ENCODE data around the gene CACNA1I. TPM values are rescaled to one million over a fixed set of nuclear protein-coding genes. Genes with fewer than 3 reads are reported as not detected.

Gene CACNA1I
- total and polyA plus RNA-seq, 9 donors = 0.02 to 0.23 (median 0.09) TPM; not detected in 1

DNA sequence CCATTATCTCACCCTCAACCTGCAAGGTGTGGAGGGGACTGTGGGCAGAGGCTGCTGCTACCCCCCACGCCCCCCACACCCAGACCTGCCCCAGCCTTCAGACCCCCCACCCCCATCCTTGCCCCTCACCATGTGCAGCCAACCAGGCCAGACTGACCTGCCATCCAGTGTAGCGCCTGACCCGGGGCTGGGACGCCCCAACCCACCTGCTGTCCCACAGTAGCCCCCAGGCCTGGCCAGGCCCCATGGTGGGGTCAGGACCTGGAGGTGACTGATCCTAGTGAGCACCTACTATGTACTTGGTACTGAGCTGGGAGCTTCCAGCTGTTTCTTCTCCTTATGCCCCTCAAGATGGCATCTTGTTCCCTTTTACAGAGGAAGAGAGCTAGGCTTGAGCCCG is 113.1 kb downstream of the CACNA1I start:
- no peak for DNase-seq
- intact Hi-C loops (cut with DNase I) = no loop called here
- Histone ChIP-seq H3K9me3 (no peaks in the 10 kb centered on the region), H3K36me3 (no peaks in the 10 kb centered on the region), H3K27ac (no peak overlapping the region), H3K27me3 (no peaks in the 10 kb centered on the region), H3K4me3 (no peak overlapping the region), H3K4me1 (ENCODE audit: insufficient read depth) (no peaks in the 10 kb centered on the region)
- 92% methylated on average over 5 of the region's 5 CpGs for WGBS, 3 donors
- TF ChIP-seq POLR2A (IDR thresholded peaks at IDR 0.05) = no peak
- no peak for TF ChIP-seq EP300 (IDR thresholded peaks at IDR 0.05)
- TF ChIP-seq, protein P1, sequence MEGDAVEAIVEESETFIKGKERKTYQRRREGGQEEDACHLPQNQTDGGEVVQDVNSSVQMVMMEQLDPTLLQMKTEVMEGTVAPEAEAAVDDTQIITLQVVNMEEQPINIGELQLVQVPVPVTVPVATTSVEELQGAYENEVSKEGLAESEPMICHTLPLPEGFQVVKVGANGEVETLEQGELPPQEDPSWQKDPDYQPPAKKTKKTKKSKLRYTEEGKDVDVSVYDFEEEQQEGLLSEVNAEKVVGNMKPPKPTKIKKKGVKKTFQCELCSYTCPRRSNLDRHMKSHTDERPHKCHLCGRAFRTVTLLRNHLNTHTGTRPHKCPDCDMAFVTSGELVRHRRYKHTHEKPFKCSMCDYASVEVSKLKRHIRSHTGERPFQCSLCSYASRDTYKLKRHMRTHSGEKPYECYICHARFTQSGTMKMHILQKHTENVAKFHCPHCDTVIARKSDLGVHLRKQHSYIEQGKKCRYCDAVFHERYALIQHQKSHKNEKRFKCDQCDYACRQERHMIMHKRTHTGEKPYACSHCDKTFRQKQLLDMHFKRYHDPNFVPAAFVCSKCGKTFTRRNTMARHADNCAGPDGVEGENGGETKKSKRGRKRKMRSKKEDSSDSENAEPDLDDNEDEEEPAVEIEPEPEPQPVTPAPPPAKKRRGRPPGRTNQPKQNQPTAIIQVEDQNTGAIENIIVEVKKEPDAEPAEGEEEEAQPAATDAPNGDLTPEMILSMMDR (IDR thresholded peaks at IDR 0.05) = no peak

DNA sequence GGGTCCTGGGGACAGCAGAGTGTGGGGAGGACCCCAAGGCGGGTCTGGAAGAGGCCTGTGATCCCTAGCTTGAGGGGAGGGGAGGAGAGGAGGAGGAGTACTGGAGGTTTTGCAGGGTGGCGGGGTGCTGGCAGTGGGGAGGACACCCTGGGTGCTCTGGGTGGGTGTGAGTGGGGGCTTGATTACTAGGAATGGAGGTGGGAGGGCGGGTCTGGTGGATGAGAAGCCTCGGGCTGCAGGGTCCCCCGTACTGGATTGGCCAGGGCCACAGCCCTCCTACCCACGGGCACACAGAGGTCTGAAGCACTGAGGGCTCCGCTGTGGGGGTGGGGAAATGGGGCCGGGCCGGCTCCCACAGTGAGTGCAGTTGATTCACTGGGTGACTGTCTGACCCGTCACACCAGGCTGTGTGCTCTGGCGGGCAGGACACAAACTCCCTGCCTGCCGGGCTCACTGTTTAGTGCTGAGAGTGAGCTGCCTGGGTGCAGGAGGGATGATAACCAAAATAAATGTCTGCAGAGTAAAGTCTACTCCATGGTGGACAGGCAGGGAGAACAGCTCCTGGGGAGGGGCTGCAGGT is 114.2 kb downstream of the CACNA1I start:
- intact Hi-C loops (cut with DNase I) = no loop called here

DNA sequence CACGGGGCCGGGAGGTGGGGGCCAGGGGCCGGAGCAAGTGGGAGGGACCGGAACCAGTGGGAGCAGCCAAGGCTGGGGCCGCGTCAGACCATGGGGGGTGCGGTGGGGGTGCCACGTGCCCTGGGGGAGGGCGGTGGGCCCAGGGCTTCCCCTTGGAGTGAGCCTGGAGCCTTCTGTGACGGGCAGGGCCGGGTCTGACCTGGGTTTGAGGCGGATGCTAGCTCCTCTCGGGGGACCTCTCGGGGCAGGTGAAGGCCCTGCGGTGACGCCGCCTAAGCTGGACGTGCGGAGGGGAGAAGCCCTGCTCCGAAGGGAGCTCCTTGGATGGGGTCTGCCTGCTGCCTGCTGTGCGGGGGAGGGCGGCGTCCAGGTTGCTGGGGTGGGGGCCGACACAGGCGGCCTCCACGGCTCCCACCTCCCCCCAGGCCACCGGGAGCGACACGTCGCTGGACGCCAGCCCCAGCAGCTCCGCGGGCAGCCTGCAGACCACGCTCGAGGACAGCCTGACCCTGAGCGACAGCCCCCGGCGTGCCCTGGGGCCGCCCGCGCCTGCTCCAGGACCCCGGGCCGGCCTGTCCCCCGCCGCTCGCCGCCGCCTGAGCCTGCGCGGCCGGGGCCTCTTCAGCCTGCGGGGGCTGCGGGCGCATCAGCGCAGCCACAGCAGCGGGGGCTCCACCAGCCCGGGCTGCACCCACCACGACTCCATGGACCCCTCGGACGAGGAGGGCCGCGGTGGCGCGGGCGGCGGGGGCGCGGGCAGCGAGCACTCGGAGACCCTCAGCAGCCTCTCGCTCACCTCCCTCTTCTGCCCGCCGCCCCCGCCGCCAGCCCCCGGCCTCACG is 115.0 kb downstream of the CACNA1I start:
- intact Hi-C loops (cut with DNase I) = no loop called here
- TF ChIP-seq, protein P1 (IDR thresholded peaks at IDR 0.05) = no peak
- TF ChIP-seq POLR2A (IDR thresholded peaks at IDR 0.05) (no peak), EP300 (IDR thresholded peaks at IDR 0.05) (no peak)
- H3K36me3 ChIP-seq = no peaks in the 10 kb centered on the region
- no peaks in the 10 kb centered on the region for H3K9me3 ChIP-seq
- DNase-seq = no peak
- no peaks in the 10 kb centered on the region for H3K27me3 ChIP-seq
- H3K4me3 ChIP-seq = no peak overlapping the region
- WGBS, 3 donors = 3 to 5% (median 4%) methylated on average over 46 to 77 of the region's 77 CpGs
- no peak overlapping the region for H3K27ac ChIP-seq
- no peaks in the 10 kb centered on the region for H3K4me1 ChIP-seq (ENCODE audit: insufficient read depth)

More for the DNA sequence above, 114.2 kb downstream of the CACNA1I start:
- Histone ChIP-seq H3K27me3 (no peaks in the 10 kb centered on the region), H3K4me1 (ENCODE audit: insufficient read depth) (no peaks in the 10 kb centered on the region), H3K4me3 (no peak overlapping the region), H3K36me3 (no peaks in the 10 kb centered on the region), H3K9me3 (no peaks in the 10 kb centered on the region), H3K27ac (no peak overlapping the region)
- DNase-seq = no peak
- WGBS, 3 donors = 68 to 71% (median 71%) methylated on average over 12 of the region's 12 CpGs
- no peak for TF ChIP-seq EP300 (IDR thresholded peaks at IDR 0.05)
- TF ChIP-seq, protein P1 (IDR thresholded peaks at IDR 0.05) = no peak
- TF ChIP-seq POLR2A (IDR thresholded peaks at IDR 0.05) = no peak

DNA sequence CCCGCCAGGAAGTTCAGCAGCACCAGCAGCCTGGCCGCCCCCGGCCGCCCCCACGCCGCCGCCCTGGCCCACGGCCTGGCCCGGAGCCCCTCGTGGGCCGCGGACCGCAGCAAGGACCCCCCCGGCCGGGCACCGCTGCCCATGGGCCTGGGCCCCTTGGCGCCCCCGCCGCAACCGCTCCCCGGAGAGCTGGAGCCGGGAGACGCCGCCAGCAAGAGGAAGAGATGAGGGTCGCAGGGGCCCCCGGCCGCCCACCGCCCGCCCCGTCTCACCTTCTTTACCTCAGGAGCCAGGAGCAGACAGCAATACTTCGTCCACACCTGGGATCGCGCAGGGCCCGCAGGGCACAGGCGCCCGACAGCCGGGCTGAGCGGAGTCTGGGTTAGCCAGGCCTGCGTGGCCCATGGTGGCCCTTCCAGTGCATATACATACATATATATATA is 115.6 kb downstream of the CACNA1I start:
- Histone ChIP-seq H3K4me1 (ENCODE audit: insufficient read depth) (peaks cover 4% of the 10 kb centered on the region), H3K9me3 (no peaks in the 10 kb centered on the region), H3K27ac (no peak overlapping the region), H3K4me3 (no peak overlapping the region), H3K36me3 (no peaks in the 10 kb centered on the region), H3K27me3 (no peaks in the 10 kb centered on the region)
- intact Hi-C loops (cut with DNase I) = no loop called here
- 40 to 90% (median 54%) methylated on average over 12 to 39 of the region's 39 CpGs for WGBS, 3 donors
- DNase-seq = no peak
- TF ChIP-seq, protein P1 (IDR thresholded peaks at IDR 0.05) = no peak
- no peak for TF ChIP-seq EP300 (IDR thresholded peaks at IDR 0.05)
- no peak for TF ChIP-seq POLR2A (IDR thresholded peaks at IDR 0.05)
